Cardiac fibroblast (primary cell): Measurements from ENCODE around the gene SHROOM2.

ENCODE experiments used
- DNase-seq, 2 donors: peaks; one replicate each; pipeline versions ENCODE4 v3.0.0 to v3.0.0-alpha.2; 2010; ENCODE audit warnings: low read depth in 2 of 2
- H3K4me3 ChIP-seq, 2 donors: replicated peaks in 1 of 2; 1 replicate in 1 of 2; 2 replicates in 1 of 2; pipeline ENCODE4 v1.5.1; 2011; ENCODE audit warnings: low read depth in 2 of 2, low read length in 2 of 2, mild to moderate bottlenecking in 2 of 2, moderate library complexity in 1 of 2
- TF ChIP-seq, protein P1 (sequence below): IDR thresholded peaks from one replicate; pipeline ENCODE4 v1.5.1; 2011; ENCODE audit warnings: low read depth, mild to moderate bottlenecking, low read length, inconsistent platforms

Gene SHROOM2

DNA sequence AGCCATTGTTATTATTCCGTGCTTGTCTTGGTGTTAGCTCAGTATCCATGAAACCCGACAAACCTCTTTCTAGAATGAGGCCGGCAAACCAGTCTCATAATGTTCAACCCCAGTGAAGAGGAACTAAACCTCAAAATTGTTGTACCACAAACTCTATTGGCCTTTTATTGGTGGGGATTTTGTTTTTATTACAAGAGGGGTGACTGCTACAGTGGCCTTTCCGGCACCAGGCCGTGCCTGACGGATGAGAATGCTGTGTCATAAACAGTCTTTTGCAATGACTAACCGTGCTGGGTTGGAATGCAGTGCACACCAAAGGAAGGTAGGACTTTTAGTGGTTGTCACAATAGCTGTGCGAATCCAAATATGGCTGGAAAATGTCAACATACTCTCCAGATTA is 60.8 kb downstream of the SHROOM2 start:
- no peak overlapping the region for H3K4me3 ChIP-seq
- DNase-seq: peak in 1 of 2 donors; percentile 81
- TF ChIP-seq, protein P1, sequence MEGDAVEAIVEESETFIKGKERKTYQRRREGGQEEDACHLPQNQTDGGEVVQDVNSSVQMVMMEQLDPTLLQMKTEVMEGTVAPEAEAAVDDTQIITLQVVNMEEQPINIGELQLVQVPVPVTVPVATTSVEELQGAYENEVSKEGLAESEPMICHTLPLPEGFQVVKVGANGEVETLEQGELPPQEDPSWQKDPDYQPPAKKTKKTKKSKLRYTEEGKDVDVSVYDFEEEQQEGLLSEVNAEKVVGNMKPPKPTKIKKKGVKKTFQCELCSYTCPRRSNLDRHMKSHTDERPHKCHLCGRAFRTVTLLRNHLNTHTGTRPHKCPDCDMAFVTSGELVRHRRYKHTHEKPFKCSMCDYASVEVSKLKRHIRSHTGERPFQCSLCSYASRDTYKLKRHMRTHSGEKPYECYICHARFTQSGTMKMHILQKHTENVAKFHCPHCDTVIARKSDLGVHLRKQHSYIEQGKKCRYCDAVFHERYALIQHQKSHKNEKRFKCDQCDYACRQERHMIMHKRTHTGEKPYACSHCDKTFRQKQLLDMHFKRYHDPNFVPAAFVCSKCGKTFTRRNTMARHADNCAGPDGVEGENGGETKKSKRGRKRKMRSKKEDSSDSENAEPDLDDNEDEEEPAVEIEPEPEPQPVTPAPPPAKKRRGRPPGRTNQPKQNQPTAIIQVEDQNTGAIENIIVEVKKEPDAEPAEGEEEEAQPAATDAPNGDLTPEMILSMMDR: no peak

DNA sequence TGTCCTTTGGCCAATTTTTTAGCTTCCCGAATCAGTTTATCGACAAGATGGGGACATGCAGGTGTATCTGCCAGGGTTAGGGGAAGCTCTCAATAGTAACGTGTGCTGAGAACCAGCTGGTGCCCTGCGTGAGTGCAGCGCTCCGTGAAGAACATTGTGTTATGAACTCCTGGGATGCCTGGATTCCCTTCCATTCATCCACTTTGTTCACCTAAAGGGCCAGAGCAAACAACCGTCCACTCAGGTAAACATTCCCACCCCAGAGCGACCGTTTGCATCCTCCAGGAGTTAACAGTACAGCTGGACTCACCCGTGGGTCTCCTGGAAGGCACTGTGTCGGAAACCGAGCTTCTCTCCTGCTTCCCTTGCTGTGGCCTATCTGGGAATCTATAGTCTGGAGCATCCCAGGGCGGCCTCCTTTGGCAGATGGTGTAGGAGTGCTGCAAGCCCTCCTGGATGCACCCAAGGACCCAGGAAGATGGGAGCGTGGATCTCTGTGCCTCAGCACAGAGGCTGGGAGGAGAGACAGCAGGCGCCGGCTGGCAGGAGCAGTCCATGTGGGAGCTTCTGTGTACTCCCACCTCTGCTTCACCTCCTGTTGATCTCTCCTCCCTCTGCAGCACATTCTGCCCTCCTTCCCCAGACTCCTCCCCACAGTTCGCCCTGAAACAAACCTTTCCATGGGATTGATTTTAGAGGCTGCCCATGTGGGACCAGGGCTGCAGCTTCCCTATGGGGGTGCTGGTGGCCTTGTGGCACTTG is 62.7 kb downstream of the SHROOM2 start:
- no peak overlapping the region for H3K4me3 ChIP-seq
- no peak for DNase-seq
- TF ChIP-seq, protein P1: no peak

DNA sequence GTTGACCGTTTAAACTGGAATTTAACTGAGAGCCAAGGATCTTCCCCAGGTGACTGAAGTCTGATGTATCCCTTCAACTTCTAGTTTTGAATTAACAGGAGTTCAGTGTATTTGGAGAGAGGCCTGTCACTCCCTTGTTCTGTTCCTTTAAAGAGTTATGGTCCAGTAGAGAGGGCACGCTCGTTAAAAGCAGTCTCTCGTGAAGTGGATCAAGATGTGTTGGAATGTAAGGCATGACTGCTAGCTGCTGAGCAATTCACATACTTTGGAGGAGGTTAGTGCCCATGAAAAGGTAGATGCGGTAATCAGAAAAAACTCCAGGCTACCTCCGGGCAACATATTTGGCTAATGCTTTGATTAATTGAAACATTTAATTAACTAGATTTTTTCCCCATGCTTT is 65.7 kb downstream of the SHROOM2 start:
- no peak for DNase-seq
- TF ChIP-seq, protein P1: no peak
- no peak overlapping the region for H3K4me3 ChIP-seq

DNA sequence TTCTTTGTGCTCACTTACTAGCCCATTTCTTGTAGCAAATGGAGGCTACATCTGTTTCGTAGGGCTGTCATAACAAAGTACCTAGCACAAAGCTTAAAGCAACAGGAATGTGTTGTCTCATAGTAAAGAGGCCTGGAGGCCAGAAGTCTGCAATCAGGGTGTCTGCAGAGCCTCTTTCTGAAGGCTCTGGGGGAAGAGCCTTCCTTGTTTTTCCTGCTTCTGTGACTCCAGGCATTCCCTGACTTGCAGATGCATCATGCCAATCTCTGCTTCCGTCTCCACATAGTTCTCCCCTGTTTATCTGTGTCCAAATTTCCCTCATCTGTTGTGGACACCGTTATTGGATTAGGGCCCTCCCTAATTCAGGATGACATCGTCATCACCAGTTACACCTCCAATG is 67.1 kb downstream of the SHROOM2 start:
- TF ChIP-seq, protein P1: no peak
- DNase-seq: no peak
- H3K4me3 ChIP-seq: no peak overlapping the region

DNA sequence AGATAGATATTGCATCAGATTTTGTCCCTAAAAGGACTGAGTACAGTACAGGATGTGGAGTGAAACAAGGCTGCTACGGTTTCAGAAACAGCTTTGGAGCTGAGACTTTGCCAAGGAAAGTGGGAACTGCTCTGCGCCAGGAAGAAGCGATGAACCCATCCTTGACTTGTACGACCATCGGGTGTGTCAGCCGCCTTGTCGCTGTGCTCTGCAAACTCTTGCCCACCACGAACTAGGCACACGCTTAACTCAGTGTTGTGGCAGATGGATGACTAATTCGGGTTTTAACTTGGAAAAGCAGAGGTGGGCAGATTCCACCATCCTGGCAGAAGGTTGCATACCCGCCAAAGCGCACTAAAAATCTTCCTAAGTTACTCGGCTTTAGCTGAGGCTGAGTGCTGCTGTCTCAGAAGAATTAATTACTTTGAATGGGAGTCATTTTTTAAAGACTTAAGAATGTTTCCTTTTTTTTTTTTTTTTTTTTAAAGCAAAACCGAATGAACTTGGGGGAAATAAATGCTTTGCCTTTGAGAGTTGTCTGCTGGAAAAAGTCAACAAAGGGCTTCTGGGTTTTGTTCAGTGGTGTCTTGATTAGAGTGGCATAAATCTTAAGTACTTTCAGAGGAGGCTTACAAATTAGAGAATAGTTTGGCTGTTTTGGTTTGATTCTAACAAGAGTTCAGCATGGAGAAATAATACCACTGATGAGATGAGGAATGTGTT is 69.5 kb downstream of the SHROOM2 start:
- DNase-seq: no peak
- TF ChIP-seq, protein P1: no peak
- H3K4me3 ChIP-seq: no peak overlapping the region

DNA sequence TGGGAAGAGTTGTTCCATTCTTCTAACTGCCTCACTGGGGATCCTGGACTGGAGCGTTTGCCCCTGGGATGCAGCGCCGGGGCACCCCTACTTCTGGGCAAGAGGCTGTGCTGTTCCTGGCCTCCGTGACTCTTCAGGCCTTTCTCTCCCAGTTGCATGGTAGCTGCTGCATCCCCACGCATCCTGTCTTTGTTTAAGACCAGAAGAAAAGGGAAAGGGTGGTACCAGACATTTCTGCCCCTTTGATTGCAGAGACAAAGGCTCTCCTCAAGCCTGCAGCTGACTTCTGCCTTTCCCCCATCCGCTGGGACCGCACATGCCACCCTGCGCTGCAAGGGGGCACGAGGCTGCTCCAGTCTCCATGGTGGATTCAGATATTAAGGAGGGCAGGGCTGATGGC is 70.4 kb downstream of the SHROOM2 start:
- no peak for DNase-seq
- H3K4me3 ChIP-seq: no peak overlapping the region
- TF ChIP-seq, protein P1: no peak
